MCF 10A (cell line): ENCODE measurements around the gene ARHGEF39. TPM values are rescaled to one million over a fixed set of nuclear protein-coding genes. Genes with fewer than 3 reads are reported as not detected.

ENCODE experiments used
- BruUV-seq: library from RNA; stranded (reverse); fragments of 400-500 nt; replicated peaks from 2 replicates; lab custom pipeline; 2021; lab: Mats Ljungman, UMichigan
- CTCF ChIA-PET: fragments of 300-600 bp; sonication (Branson Sonifier 250); formaldehyde crosslinking; extraction: SDS; loops from one replicate; lab custom pipeline; 2021; ENCODE audit warnings: antibody characterized with exemption, inconsistent platforms; lab: Yijun Ruan, JAX
- POLR2A ChIA-PET: fragments of 300-600, 350-650 bp; sonication (Branson Sonifier 250); formaldehyde crosslinking; extraction: SDS; loops from one replicate; lab custom pipeline; 2020; ENCODE audit warnings: antibody characterized with exemption, inconsistent platforms; lab: Yijun Ruan, JAX
- DNase-seq: peaks from one replicate; pipeline ENCODE4 v3.0.0-alpha.2; 2018; ENCODE audit not compliant: unreplicated experiment
- H3K27ac Mint-ChIP-seq: one replicate; pipeline ENCODE4 v1.8.0; 2022; ENCODE audit warnings: mild to moderate bottlenecking, low read depth, mixed read lengths; ENCODE audit not compliant: unreplicated experiment
- H3K27me3 Mint-ChIP-seq: one replicate; pipeline ENCODE4 v1.8.0; 2022; ENCODE audit warnings: mixed read lengths; ENCODE audit not compliant: insufficient read depth, unreplicated experiment
- H3K36me3 Mint-ChIP-seq: one replicate; pipeline ENCODE4 v1.8.0; 2022; ENCODE audit warnings: mild to moderate bottlenecking, moderate library complexity, mixed read lengths; ENCODE audit not compliant: insufficient read depth, unreplicated experiment
- H3K4me1 Mint-ChIP-seq: one replicate; pipeline ENCODE4 v1.8.0; 2022; ENCODE audit warnings: mixed read lengths; ENCODE audit not compliant: insufficient read depth, unreplicated experiment
- H3K4me3 Mint-ChIP-seq: one replicate; pipeline ENCODE4 v1.8.0; 2022; ENCODE audit warnings: mild to moderate bottlenecking, moderate library complexity, mixed read lengths; ENCODE audit not compliant: unreplicated experiment
- H3K9me3 Mint-ChIP-seq: one replicate; pipeline ENCODE4 v1.8.0; 2022; ENCODE audit warnings: mixed read lengths; ENCODE audit not compliant: unreplicated experiment
- intact Hi-C: fragments of 100-400 bp; cut with micrococcal nuclease; formaldehyde crosslinking; loops from 2 replicates; pipeline ENCODE4 v1.14.1; 2022
- total RNA-seq: library from RNA; stranded (reverse); gene quantifications from 2 replicates; pipeline ENCODE4 v1.2.3, GENCODE V29; 2022
- TF ChIP-seq, protein P1 (sequence below): fragments of 200-600 bp; IDR thresholded peaks from one replicate; pipeline ENCODE4 v1.8.0; 2022; ENCODE audit warnings: antibody characterized with exemption, mild to moderate bottlenecking; ENCODE audit not compliant: unreplicated experiment

ARHGEF39 gene
- total RNA-seq, 1 experiment from 2014 or later, result 5.1 TPM

DNA sequence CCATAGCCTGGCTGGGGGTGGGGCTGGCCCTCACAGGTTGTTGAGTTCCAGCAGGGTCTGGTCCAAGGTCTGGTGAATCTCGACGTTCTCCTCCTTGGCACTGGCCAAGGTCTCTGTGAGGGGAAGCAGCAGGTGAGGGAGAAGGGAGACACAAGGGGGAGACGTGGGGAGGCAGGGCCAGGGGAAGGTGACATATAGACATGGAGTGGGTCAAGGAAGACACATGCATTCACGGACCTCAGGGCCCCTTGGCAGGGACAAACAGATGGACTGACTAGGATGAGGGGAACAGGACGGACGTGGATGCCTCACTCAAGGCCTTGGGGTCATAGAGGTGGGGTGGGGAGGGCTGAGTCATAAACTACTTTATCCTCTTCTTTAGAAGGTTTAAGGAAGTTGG lies 17.1 kb upstream of the ARHGEF39 start:
- CTCF ChIA-PET, result interaction anchor here (4.8 kb wide), 1 partner anchor 14 kb away, joined by 34 read pairs; no protein-coding TSS in a partner anchor

DNA sequence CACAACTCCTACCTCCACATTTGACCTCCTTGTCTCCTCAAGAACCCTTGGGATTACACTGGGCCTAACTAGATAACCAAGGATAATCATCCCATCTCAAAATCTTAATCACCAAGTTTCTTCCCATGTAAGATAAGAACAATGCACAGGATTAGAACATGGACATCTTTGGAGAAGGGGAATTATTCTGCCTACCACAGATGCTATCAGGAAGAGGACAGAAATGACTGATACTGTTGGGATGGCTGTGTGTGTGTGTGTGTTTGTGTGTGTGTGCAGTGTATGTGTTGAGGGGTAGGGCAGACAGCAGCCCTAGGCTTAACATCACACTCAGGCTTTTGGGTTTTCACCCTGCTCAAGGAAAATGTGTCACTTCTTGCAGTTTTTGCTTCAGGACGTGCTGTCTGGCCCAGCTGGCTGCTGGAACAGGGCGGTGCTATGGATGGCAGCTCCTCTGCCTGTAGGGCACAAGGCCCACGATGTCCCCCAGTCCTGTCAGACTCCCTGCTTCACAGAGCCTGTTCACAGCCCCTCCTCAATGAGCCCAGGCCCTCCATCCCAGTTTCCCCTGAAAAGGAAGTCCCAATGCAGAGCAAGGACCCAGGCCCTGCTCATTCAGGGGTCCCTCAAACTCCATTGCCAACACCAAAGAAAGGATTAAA lies 16.5 kb upstream of the ARHGEF39 start:
- Mint-ChIP-seq H3K4me1 (peaks cover 14% of the 10 kb centered on the region), H3K27ac (no peak overlapping the region), H3K9me3 (no peaks in the 10 kb centered on the region), H3K27me3 (no peaks in the 10 kb centered on the region), H3K4me3 (no peak overlapping the region), H3K36me3 (peaks cover 52% of the 10 kb centered on the region)
- no TSS peak for BruUV-seq
- POLR2A ChIA-PET, result interaction anchor here (0.6 kb wide), 1 partner anchor 495 kb away, joined by 3 read pairs; no protein-coding TSS in a partner anchor
- DNase-seq, result no peak
- TF ChIP-seq, protein P1, sequence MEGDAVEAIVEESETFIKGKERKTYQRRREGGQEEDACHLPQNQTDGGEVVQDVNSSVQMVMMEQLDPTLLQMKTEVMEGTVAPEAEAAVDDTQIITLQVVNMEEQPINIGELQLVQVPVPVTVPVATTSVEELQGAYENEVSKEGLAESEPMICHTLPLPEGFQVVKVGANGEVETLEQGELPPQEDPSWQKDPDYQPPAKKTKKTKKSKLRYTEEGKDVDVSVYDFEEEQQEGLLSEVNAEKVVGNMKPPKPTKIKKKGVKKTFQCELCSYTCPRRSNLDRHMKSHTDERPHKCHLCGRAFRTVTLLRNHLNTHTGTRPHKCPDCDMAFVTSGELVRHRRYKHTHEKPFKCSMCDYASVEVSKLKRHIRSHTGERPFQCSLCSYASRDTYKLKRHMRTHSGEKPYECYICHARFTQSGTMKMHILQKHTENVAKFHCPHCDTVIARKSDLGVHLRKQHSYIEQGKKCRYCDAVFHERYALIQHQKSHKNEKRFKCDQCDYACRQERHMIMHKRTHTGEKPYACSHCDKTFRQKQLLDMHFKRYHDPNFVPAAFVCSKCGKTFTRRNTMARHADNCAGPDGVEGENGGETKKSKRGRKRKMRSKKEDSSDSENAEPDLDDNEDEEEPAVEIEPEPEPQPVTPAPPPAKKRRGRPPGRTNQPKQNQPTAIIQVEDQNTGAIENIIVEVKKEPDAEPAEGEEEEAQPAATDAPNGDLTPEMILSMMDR, result no peak
- intact Hi-C loops, result no loop called here
- CTCF ChIA-PET, result interaction anchor here (1.2 kb wide), 1 partner anchor 24 kb away, joined by 3 read pairs; the partner anchor contains the start of genes CCDC107 and RMRP

More for the DNA sequence above, 17.1 kb upstream of the ARHGEF39 start:
- no peaks in the 10 kb centered on the region for H3K9me3 Mint-ChIP-seq
- DNase-seq, result no peak
- peaks cover 52% of the 10 kb centered on the region for H3K36me3 Mint-ChIP-seq
- H3K4me1 Mint-ChIP-seq, result peaks cover 14% of the 10 kb centered on the region
- no TSS peak for BruUV-seq
- TF ChIP-seq, protein P1, result no peak
- no peak overlapping the region for H3K4me3 Mint-ChIP-seq
- POLR2A ChIA-PET, result interaction anchor here (0.6 kb wide), 1 partner anchor 605 kb away, joined by 3 read pairs; no protein-coding TSS in a partner anchor
- H3K27ac Mint-ChIP-seq, result no peak overlapping the region
- no peaks in the 10 kb centered on the region for H3K27me3 Mint-ChIP-seq
- intact Hi-C loops, result no loop called here

DNA sequence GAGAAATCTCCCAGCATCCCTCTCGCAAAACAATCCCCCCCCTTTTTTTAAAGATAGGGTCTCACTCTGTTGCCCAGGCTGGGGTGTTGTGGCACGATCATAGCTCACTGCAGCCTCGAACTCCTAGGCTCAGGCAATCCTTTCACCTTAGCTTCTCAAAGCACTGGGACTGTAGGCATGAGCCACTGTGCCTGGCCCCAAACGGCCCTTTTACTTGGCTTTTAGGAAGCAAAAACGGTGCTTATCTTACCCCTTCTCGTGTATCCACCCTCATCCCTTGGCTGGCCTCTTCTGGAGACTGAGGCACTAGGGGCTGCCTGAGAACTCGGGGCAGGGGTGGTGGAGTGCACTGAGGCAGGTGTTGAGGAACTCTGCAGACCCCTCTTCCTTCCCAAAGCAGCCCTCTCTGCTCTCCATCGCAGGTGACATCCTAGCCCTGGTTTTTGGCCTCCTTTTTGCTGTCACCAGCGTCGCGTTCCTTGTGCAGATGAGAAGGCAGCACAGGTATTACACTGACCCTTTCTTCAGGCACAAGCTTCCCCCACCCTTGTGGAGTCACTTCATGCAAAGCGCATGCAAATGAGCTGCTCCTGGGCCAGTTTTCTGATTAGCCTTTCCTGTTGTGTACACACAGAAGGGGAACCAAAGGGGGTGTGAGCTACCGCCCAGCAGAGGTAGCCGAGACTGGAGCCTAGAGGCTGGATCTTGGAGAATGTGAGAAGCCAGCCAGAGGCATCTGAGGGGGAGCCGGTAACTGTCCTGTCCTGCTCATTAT lies 15.5 kb upstream of the ARHGEF39 start:
- H3K9me3 Mint-ChIP-seq, result no peaks in the 10 kb centered on the region
- ChIA-PET POLR2A (interaction anchor here (0.5 to 1.3 kb wide), 4 partner anchors 9 to 496 kb away, joined by 3 to 6 read pairs (median 3); partner anchors contain the start of gene TPM2), CTCF (interaction anchor here (0.8 to 1.9 kb wide), 5 partner anchors 16 to 202 kb away, joined by 3 to 7 read pairs (median 3); partner anchors contain the start of genes ARHGEF39, CCDC107 and RMRP)
- peaks cover 43% of the 10 kb centered on the region for H3K36me3 Mint-ChIP-seq
- no peak overlapping the region for H3K4me3 Mint-ChIP-seq
- no TSS peak for BruUV-seq
- intact Hi-C loops, result no loop called here
- H3K4me1 Mint-ChIP-seq, result peaks cover 14% of the 10 kb centered on the region
- no peaks in the 10 kb centered on the region for H3K27me3 Mint-ChIP-seq
- H3K27ac Mint-ChIP-seq, result no peak overlapping the region
- TF ChIP-seq, protein P1, result no peak
- DNase-seq, result no peak
